Measurements from ENCODE around the gene NCKIPSD.

DNA sequence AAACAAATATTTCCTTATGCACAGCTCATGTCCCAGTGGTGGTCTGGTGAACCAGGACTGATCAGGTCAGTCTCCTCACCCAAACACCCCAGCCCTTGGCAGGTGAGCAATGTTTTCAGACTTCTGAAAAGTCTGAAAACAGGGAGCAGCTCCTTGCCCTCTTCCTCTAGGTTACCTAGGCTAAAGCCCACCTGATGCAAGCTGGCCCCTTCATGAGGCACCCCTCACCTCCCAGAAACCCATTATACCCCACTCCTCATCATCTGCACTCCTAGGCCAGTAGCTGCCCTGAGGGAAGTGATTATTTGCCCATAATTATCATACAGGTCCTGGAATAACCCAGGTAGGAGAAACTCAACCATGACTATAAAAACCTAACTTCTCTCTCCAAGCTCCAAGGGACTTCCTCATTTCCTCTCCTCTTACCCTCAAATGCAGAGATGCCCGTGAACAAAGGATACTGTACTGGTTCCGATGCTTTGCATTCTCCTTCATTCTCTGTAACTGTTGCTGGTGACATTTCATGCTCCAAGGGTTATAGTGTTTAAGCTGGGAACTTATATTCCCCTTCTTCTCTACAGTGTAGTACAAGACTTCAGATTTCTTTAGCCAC is 5.2 kb upstream of the NCKIPSD start:
- TF ChIP-seq GABPA (IDR thresholded peaks at IDR 0.05; ENCODE audit: low read depth): no peak
- TF ChIP-seq, protein P1, sequence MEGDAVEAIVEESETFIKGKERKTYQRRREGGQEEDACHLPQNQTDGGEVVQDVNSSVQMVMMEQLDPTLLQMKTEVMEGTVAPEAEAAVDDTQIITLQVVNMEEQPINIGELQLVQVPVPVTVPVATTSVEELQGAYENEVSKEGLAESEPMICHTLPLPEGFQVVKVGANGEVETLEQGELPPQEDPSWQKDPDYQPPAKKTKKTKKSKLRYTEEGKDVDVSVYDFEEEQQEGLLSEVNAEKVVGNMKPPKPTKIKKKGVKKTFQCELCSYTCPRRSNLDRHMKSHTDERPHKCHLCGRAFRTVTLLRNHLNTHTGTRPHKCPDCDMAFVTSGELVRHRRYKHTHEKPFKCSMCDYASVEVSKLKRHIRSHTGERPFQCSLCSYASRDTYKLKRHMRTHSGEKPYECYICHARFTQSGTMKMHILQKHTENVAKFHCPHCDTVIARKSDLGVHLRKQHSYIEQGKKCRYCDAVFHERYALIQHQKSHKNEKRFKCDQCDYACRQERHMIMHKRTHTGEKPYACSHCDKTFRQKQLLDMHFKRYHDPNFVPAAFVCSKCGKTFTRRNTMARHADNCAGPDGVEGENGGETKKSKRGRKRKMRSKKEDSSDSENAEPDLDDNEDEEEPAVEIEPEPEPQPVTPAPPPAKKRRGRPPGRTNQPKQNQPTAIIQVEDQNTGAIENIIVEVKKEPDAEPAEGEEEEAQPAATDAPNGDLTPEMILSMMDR (IDR thresholded peaks at IDR 0.05): no peak
- TF ChIP-seq, protein P2, sequence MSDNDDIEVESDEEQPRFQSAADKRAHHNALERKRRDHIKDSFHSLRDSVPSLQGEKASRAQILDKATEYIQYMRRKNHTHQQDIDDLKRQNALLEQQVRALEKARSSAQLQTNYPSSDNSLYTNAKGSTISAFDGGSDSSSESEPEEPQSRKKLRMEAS (IDR thresholded peaks at IDR 0.05; ENCODE audit: low read depth): no peak
- TF ChIP-seq POLR2AphosphoS5 (IDR thresholded peaks at IDR 0.05; ENCODE audit: low read depth, low read length): no peak
- TF ChIP-seq, protein P3, sequence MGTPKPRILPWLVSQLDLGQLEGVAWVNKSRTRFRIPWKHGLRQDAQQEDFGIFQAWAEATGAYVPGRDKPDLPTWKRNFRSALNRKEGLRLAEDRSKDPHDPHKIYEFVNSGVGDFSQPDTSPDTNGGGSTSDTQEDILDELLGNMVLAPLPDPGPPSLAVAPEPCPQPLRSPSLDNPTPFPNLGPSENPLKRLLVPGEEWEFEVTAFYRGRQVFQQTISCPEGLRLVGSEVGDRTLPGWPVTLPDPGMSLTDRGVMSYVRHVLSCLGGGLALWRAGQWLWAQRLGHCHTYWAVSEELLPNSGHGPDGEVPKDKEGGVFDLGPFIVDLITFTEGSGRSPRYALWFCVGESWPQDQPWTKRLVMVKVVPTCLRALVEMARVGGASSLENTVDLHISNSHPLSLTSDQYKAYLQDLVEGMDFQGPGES (IDR thresholded peaks at IDR 0.05; ENCODE audit: low read depth, low read length): no peak
- no peak for TF ChIP-seq EP300 (IDR thresholded peaks at IDR 0.05; ENCODE audit: borderline replicate concordance in 1 of 2, low read depth in 1 of 2, low read length in 1 of 2)
- TF ChIP-seq, protein P4, sequence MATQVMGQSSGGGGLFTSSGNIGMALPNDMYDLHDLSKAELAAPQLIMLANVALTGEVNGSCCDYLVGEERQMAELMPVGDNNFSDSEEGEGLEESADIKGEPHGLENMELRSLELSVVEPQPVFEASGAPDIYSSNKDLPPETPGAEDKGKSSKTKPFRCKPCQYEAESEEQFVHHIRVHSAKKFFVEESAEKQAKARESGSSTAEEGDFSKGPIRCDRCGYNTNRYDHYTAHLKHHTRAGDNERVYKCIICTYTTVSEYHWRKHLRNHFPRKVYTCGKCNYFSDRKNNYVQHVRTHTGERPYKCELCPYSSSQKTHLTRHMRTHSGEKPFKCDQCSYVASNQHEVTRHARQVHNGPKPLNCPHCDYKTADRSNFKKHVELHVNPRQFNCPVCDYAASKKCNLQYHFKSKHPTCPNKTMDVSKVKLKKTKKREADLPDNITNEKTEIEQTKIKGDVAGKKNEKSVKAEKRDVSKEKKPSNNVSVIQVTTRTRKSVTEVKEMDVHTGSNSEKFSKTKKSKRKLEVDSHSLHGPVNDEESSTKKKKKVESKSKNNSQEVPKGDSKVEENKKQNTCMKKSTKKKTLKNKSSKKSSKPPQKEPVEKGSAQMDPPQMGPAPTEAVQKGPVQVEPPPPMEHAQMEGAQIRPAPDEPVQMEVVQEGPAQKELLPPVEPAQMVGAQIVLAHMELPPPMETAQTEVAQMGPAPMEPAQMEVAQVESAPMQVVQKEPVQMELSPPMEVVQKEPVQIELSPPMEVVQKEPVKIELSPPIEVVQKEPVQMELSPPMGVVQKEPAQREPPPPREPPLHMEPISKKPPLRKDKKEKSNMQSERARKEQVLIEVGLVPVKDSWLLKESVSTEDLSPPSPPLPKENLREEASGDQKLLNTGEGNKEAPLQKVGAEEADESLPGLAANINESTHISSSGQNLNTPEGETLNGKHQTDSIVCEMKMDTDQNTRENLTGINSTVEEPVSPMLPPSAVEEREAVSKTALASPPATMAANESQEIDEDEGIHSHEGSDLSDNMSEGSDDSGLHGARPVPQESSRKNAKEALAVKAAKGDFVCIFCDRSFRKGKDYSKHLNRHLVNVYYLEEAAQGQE (IDR thresholded peaks at IDR 0.05; ENCODE audit: low read depth, low read length): no peak
- TF ChIP-seq EZH2phosphoT487 (IDR thresholded peaks at IDR 0.05; ENCODE audit: borderline replicate concordance, low read depth): no peak
- no peak for TF ChIP-seq NFIC (IDR thresholded peaks at IDR 0.05; ENCODE audit: borderline replicate concordance)
